HEK293T (cell line): ENCODE measurements around the gene CTNNBL1.

Source experiments
- CTCF ChIA-PET: fragments of 350-600 bp; formaldehyde crosslinking; extraction: SDS; loops from one replicate; lab custom pipeline; 2021; ENCODE audit warnings: antibody characterized with exemption, inconsistent platforms; lab: Yijun Ruan, JAX
- POLR2A ChIA-PET: fragments of 350-600 bp; formaldehyde crosslinking; extraction: SDS; loops from one replicate; lab custom pipeline; 2020; ENCODE audit warnings: antibody characterized with exemption, inconsistent platforms; lab: Yijun Ruan, JAX
- DNase-seq: peaks from one replicate; pipeline ENCODE4 v3.0.0; 2012; ENCODE audit warnings: mixed read lengths; ENCODE audit errors: extremely low spot score
- ARNT ChIP-seq: fragments of 450-650 bp; IDR thresholded peaks from 2 replicates; pipeline ENCODE4 v1.6.1; 2017; ENCODE audit warnings: mild to moderate bottlenecking
- BHLHE40 ChIP-seq: fragments of 450-650 bp; IDR thresholded peaks from 2 replicates; pipeline ENCODE4 v1.6.1; 2016; ENCODE audit warnings: mild to moderate bottlenecking, moderate library complexity, borderline replicate concordance
- CTBP1 ChIP-seq: fragments of 450-650 bp; IDR thresholded peaks from 2 replicates; pipeline ENCODE4 v1.6.1; 2016; ENCODE audit warnings: borderline replicate concordance
- ELF4 ChIP-seq: fragments of 450-650 bp; IDR thresholded peaks from 2 replicates; pipeline ENCODE4 v1.6.1; 2017; ENCODE audit warnings: antibody characterized with exemption
- FOXA1 ChIP-seq: fragments of 450-650 bp; IDR thresholded peaks from 2 replicates; pipeline ENCODE4 v1.6.1; 2016; ENCODE audit warnings: mild to moderate bottlenecking
- FOXK2 ChIP-seq: fragments of 450-650 bp; IDR thresholded peaks from 2 replicates; pipeline ENCODE4 v1.6.1; 2016; ENCODE audit warnings: mild to moderate bottlenecking
- FOXM1 ChIP-seq: fragments of 450-650 bp; IDR thresholded peaks from 2 replicates; pipeline ENCODE4 v1.6.1; 2017; ENCODE audit warnings: mild to moderate bottlenecking, borderline replicate concordance
- HDGF ChIP-seq: fragments of 450-650 bp; IDR thresholded peaks from 2 replicates; pipeline ENCODE4 v1.6.1; 2017; ENCODE audit warnings: antibody characterized with exemption, borderline replicate concordance
- L3MBTL2 ChIP-seq: fragments of 450-650 bp; conservative IDR thresholded peaks from 2 replicates; pipeline ENCODE4 v1.6.1; 2016; ENCODE audit warnings: mild to moderate bottlenecking
- LEF1 ChIP-seq: fragments of 450-650 bp; IDR thresholded peaks from 2 replicates; pipeline ENCODE4 v1.6.1; 2017; ENCODE audit warnings: mild to moderate bottlenecking, borderline replicate concordance
- NFRKB ChIP-seq: fragments of 450-650 bp; IDR thresholded peaks from 2 replicates; pipeline ENCODE4 v1.6.1; 2016; ENCODE audit warnings: mild to moderate bottlenecking, moderate library complexity
- PKNOX1 ChIP-seq: fragments of 450-650 bp; IDR thresholded peaks from 2 replicates; pipeline ENCODE4 v1.6.1; 2016
- SP1 ChIP-seq: fragments of 450-650 bp; IDR thresholded peaks from 2 replicates; pipeline ENCODE4 v1.6.1; 2017
- SUZ12 ChIP-seq: fragments of 450-650 bp; IDR thresholded peaks from 2 replicates; pipeline ENCODE4 v1.6.1; 2016; ENCODE audit warnings: mild to moderate bottlenecking
- TARDBP ChIP-seq: fragments of 450-650 bp; IDR thresholded peaks from 2 replicates; pipeline ENCODE4 v1.6.1; 2016
- ZNF384 ChIP-seq: fragments of 450-650 bp; IDR thresholded peaks from 2 replicates; pipeline ENCODE4 v1.6.1; 2016

Gene CTNNBL1

GRCh38 chr20:37899105-37900045, 205.5 kb downstream of the CTNNBL1 start:
- no peak for DNase-seq
- TF ChIP-seq PKNOX1 (peak; percentile 70), ARNT (no peak)
- CTCF ChIA-PET = interaction anchor here (0.6 kb wide), 1 partner anchor 9 kb away, joined by 3 read pairs; no protein-coding TSS in a partner anchor
- POLR2A ChIA-PET = no interaction called here

DNA sequence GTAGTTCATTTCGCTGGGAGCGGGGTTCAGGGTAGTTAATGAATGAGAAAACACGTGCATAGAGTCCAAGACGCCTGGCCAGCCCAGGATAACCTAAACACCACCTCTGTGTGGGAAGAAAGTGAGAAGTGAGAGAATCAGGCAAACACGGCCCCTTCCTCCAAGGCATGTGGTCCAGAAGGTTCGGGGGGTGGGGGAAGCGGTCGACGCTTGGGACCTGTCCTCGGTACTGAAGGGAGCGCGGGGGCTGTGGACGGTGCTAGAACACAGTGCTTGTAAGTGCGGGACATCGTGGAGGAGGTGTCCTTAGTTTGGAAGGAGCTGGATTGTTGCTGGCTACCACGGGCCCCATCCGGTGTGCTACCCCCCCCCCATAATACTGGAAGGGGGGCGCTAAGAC, 207.4 kb downstream of the CTNNBL1 start:
- DNase-seq = no peak
- CTCF ChIA-PET = no interaction called here
- POLR2A ChIA-PET = no interaction called here
- TF ChIP-seq SUZ12 (no peak), ZNF384 (no peak), CTBP1 (no peak), LEF1 (no peak), ELF4 (no peak), L3MBTL2 (no peak), TARDBP (no peak), NFRKB (no peak), HDGF (no peak), FOXM1 (no peak), BHLHE40 (no peak), SP1 (no peak), FOXK2 (no peak), ARNT (no peak), FOXA1 (no peak), PKNOX1 (no peak)

DNA sequence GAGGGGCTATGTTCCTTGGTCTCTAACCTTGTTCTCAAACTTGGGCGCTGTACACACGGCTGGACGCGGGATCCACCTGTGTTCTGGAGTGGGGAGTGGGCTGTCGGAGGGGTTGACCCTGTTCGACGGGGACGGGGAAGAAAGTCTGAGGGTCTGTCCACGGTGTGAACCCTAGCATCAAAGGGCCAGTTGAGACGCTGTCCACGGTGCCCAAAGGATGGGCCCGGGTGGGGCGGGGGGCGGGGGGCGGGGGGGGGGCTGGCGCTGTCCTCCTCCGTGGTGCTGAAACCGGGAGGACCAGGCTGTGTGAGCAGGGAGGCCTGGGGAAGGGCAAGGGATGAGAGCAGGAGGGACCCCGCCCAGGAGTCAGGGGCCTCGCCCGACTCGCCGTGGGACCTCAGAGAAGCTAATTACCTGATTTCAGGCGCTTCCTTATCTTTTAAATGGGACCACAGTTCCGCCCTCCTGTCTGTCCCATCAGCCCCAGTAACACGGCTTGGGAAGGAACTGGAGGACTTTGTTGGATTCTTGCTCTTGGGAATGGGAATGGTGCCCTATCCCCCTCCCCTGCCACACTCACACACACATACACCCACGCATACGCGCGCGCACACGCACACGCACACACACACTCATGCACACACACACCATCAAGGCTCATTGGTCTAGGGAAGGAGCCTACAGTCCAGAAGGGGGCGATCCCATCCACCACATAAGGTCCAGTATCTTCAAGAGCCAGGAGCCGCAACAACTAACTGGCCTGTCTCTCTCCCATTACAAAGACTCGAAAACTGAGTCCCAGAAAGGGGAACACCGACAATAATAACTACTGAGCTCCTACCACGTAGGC, 208.0 kb downstream of the CTNNBL1 start:
- CTCF ChIA-PET = interaction anchor here (1.2 kb wide), 1 partner anchor 20 kb away, joined by 3 read pairs; no protein-coding TSS in a partner anchor
- peak; percentile 56 for DNase-seq
- POLR2A ChIA-PET = no interaction called here
- TF ChIP-seq ZNF384 (peak; percentile 29; the same call in 1 of the 2 replicates), SUZ12 (no peak), HDGF (no peak), CTBP1 (no peak)

DNA sequence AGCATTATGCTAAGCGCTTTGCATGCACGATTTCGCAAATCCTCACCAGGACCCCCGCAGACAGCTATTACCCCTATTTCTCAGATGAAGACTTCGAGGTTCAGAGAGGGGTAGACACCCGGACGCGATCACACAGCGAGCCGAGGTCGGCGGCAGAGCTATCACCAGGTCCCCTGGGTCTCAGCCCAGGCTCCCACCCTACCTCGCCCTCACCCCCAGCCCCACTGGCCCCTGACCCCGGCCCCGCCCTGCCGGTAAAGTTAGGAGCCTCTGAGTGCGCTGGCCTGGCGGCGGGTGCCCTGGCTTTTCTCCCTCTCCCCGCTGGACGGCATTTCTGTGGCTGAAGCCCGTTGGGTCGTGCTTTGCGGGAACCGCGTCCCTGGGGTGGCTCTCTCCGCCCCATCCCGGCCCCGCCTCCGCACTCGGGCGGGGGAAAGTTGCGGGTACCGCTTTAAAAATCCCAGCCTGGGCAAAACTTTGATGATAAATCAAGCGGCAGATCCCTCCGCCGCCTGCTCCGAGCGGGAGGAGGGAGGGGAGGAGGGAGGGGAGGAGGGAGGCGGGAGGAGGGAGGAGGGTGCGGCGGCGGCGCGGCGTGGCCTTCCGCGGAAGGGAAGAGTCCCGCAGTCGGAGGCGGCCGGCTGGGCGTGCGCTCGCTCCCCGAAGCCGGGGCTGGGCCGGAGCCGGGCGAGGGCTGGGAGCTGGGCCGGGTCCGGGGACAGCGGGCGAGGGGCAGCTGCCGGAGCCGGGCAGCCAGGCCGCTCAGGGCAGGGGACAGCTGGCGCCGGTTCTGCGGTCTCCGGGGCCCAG, 208.9 kb downstream of the CTNNBL1 start, which contains the start of gene VSTM2L:
VSTM2L (plus strand) TSS at position 624 of the 810 bp plus-strand sequence. CDS start 224 bp downstream, outside the sequence.
- CTCF ChIA-PET = interaction anchor here (1.2 kb wide), 1 partner anchor 21 kb away, joined by 3 read pairs; no protein-coding TSS in a partner anchor
- POLR2A ChIA-PET = no interaction called here
- DNase-seq = peak; percentile 57
- TF ChIP-seq ARNT (no peak), FOXK2 (no peak), NFRKB (no peak), LEF1 (no peak), FOXA1 (no peak), PKNOX1 (peak; percentile 45; the same call in 1 of the 2 replicates), HDGF (no peak)

DNA sequence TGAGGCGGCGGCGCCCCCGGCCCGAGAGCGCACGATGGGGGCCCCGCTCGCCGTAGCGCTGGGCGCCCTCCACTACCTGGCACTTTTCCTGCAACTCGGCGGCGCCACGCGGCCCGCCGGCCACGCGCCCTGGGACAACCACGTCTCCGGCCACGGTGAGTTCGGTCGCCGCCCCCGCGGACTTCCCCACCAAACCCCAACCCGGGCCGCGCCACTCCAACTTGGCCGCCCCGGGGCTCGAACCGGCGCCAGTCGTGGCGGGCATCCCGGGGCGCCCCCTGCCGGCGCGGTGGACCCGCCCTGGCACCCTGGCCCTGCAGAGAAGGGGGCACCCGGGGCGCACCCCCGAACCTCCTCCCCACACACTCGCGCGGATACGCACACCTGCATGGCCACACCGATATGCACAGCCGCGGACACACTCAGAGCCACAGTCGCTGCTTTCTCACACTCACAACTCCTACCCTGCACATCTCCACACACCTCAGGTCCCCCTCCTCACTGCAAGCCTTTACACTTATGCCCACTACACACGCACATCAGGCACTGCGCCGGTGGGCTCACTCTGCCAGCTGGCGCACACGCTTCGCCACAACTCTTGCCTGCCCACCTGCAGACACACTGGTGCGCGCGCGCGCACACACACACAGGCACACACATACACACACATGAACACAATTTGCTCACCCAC, 209.6 kb downstream of the CTNNBL1 start:
- no peak for TF ChIP-seq FOXM1
- TF ChIP-seq FOXA1 = no peak
- no peak for TF ChIP-seq SUZ12
- no peak for TF ChIP-seq TARDBP
- TF ChIP-seq BHLHE40 = no peak
- TF ChIP-seq HDGF = no peak
- no peak for TF ChIP-seq ZNF384
- no peak for TF ChIP-seq ELF4
- TF ChIP-seq L3MBTL2 = no peak
- no peak for TF ChIP-seq ARNT
- DNase-seq = peak; percentile 57
- ChIA-PET POLR2A (no interaction called here), CTCF (interaction anchor here (1.2 kb wide), 1 partner anchor 21 kb away, joined by 3 read pairs; no protein-coding TSS in a partner anchor)
